Measurements from ENCODE around the gene FRMD3.
A peak's percentile ranks its signal among the peaks of the same experiment; 100 is the strongest.
"Not testable (repeated sequence)": the region's sequence is repeated elsewhere in the genome, so short reads cannot be mapped to it uniquely, and the experiment has no call there.

Gene FRMD3

DNA sequence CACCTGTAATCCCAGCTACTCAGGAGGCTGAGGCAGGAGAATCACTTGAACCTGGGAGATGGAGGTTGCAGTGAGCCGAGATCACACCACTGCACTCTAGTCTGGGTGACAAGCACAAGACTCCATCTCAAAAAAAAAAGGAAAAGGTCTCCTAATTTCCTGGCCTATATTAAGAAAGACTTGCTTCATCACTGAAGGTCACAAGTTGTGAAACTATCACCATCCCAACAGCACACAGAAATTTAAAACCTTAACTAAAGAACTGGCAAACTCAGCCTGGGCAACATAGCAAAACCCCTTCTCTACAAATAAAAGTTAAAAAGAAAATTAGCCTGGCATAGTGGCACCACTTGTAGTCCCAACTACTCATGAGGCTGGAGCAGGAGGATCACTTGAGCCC lies 17.2 kb downstream of the FRMD3 start:
- DNase-seq = no peak

DNA sequence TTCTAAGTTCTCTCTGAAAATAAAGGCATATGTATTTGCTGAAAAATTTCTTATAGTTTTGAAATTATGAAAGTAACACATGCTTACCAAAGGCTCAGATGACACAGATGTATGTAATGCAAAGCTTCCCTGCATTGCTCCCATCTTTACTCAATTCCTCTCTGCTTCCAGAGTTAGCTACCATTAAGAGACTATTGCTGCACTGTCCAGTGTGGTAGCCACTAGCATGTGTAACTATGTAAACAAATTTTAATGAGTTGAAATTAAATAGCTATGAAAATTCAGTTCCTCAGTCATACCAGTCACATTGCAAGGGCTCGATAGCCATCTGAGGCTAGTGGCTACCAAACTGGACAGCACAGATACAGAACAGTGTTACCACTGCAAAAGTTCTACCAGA lies 17.9 kb downstream of the FRMD3 start:
- no peak for DNase-seq

DNA sequence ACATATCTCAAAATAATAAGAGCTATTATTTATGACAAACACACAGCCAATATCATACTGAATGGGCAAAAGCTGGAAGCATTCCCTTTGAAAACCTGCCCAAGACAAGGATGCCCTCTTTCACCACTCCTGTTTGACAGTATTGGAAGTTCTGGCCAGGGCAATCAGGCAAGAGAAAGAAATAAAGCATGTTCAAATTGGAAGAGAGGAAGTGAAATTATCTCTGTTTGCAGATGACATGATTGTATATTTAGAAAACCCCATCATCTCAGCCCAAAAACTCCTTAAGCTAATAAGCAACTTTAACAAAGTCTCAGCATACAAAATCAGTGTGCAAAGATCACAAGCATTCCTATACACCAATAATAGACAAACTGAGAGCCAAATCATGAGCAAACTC lies 20.2 kb downstream of the FRMD3 start:
- DNase-seq = not testable (repeated sequence)

DNA sequence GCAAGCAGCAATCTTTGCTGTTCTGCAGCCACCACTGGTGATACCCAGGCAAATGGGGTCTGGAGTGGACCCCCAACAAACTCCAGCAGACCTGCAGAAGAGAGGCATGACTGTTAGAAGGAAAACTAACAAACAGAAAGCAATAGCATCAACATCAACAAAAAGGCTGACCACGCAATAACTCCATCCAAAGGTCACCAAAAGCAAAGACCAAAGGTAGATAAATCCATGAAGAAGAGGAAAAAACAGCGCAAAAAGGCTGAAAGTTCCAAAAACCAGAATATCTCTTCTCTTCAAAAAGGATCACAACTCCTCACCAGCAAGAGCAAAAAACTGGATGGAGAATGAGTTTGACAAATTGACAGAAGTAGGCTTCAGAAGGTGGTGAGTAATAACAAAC lies 23.4 kb downstream of the FRMD3 start:
- no peak for DNase-seq

DNA sequence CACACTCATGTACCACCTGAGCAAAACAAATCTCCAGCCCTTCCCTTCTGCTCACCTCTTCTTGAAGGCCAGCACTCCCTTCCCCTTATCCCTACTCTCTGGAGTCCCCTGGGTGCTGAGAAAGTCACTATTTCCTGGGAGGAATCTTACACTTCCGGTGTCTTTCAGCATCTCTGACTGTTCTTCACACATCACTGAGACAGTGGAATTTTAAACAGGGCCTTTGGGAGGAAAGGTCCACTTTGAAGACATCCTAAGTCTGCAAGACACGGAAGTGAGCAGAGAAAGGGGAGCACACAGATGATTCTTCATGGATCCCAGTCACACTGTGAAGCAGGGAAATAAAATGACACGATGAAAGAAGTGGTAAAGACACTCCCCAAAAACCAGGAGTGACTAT lies 25.6 kb downstream of the FRMD3 start:
- no peak for DNase-seq

DNA sequence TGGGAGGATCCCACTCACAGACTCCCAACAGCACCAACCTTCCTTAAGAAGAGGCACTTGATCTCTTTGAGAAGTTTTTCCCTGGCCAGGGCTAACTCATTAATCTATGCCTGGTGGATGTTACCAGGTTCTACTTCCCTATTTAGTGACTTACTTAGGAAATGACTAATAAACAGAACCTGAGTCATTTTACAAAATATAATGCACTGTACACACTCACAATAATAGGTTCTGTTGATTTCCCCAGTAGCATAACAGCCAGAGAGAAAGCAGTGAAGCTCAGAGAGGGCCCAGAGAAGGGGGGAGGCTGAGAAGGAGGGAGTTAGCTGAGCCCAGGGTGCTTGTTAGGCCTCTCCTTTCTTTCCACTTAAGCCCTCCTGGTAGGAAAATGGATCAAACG lies 27.1 kb downstream of the FRMD3 start:
- no peak for DNase-seq

- DNase-seq = no peak
Measured at GRCh38 chr9:83509402-83509801, 28.8 kb downstream of the FRMD3 start.

DNA sequence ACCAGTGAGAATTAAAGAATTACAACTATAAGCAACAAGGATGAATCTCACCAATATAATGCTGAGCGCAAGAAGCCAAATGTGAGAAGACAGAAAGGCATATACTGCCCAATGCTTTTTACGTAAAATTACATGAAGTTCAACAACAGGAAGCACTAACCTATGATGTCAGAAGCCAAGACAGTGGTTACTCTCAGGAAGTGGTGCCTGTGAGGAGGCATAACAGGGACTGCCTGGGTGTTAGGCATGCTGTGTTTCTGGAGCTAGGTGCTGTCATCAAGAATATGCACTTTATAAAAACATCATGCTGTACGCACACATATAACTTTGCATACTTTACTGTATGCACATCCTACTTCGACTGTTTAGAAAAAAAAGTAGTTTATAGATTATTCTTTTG lies 30.1 kb downstream of the FRMD3 start:
- DNase-seq = peak in 3 of 6 experiments; percentile 4 to 32 (median 24)

GRCh38 chr9:83505282-83505681 lies 32.9 kb downstream of the FRMD3 start:
- no peak for DNase-seq

DNA sequence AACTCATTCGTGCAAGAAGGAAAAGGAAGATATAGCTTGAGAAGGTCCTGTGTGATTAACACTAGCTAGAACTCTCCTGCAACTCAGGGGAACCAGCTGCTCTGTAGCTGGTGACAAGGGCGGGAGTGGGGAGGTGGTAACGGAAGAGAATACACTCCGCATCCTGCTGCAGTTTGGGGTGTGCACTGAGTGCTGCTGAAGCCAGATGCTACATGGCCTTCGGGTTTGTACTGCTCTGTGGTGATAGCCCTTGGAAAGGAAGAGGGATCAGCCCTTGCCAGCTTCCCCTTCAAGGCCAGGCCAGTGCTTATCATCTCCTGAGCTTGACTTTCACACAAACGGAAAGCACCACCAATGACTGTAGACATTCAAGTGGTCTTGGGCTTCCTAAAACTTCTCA lies 34.3 kb downstream of the FRMD3 start:
- DNase-seq = no peak

DNA sequence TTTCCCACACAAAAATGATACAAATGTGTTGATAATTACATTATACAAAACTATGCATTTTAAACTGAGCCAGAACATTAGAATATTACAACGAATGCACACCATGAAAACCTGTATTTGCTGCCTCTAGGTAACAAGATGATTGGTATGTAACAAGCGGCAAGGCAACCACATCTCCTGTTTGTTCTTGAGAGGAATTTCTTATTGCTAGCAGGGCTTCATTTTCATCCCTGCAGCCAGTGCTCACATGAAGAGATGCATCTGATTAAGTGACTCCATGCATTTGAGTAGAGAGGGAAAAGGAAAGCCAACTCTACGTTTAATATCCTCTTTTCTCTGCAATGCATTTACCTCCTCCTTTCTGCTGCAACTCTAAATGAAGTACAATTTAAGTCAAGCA lies 36.6 kb downstream of the FRMD3 start:
- DNase-seq = no peak

DNA sequence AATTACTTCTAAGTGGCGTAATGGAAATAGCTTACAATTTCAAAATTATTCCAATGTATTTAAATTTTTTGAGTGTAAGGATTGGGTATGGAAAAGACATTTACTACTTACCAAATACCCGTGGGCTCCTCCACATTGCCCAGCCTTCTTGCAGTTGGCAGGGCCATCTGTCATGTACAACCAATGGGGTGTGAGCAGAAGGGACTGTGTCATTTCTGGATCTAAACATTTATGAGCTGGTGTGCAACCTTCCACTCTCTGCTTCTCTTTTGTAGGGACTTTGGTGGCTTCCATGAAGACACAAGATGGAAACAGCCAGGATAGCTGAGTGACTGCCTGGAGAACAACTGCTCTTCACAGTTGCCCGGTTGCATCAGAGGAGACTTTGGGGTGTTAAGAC lies 40.8 kb downstream of the FRMD3 start:
- DNase-seq = no peak

DNA sequence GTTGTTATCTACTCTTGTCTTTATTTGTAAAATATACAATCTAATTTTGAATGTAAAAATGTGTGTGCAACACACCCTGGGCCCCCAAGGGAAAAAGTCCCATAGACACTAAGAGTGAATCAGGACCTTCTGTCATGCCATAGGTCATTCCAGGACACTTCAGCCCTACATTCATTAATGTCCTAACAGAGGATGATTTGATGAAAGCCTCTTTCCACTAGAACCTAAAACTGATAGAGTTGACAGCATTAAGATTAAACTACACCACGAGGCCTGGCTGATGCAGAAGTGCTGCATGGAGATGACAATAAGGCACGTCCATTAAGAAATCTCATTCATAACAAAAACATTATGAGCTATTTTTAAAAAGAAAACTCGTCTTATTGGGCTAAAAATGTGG lies 46.2 kb downstream of the FRMD3 start:
- no peak for DNase-seq

- no peak for DNase-seq
Measured at GRCh38 chr9:83491413-83491812, 46.8 kb downstream of the FRMD3 start.

DNA sequence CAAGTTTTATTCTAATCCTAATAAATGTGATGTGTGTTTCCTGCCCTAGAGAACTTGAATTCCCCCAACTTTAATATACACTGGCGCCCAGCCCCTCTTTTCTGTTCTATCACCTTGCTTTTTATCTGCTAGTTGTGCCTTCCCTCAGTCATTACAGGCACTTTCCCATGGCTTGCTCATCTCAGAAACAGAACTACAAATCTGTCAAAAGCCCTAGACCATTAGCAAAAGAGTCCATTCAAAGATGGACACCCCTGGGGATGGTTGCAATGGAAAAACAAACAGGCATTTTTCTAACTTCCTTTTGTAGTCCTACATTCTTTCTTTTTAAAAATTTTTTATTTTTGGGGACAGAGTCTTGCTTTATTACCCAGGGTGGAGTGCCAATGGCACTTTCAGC lies 48.2 kb downstream of the FRMD3 start:
- no peak for DNase-seq

DNA sequence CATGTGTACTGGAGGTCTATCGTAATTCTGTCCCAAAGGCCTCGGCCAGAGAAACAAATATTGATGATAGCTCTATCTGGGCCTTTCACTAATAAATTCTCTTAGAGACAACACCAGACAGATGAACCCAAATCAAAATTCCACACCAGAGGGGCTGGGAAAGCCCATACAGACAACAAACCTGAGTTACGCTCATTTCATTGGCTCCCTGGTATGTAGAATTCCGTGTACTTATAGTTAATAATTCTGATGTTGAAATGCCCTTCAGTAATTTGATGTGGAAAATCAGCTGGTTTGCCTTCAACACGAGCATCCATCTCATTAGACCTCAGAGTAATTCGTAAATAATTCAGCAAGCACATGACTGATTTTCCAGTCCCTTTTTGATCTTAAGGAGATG lies 53.2 kb downstream of the FRMD3 start:
- no peak for DNase-seq

DNA sequence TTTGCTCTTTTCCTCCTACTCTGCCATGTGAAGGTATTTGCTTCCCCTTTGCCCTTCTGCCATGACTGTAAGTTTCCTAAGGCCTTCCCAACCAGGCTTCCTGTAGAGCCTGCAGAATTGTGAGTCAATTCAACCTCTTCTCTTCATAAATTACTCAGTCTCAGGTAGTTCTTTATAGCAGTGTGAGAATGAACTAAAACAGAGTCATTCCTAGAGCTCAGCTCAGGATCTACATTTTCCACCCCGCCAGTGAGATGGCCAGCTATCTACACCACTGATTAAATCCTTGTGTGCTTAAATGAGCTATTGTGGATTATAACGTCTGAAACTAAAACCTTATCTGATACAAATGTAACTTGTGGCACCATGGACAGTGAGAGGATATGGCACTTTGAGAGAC lies 55.0 kb downstream of the FRMD3 start:
- no peak for DNase-seq

DNA sequence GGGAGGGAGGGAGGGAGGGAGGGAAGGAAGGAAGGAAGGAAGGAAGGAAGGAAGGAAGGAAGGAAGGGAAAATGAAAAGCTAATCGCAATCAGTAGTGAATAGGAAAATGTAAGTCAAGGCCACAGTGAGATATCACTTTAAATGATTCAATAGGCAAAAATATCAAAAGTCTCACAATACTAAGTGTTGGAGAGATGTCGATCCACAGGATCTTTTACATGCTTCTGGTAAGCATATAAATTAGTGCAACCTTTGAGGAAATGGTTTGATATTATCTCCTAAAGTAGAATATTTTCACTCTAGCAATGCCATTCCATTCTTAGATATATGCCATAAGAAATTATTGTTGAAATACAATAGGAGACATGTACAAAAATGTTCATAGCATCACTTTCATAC lies 58.4 kb downstream of the FRMD3 start:
- no peak for DNase-seq

GRCh38 chr9:83477571-83477970 lies 60.6 kb downstream of the FRMD3 start:
- no peak for DNase-seq

DNA sequence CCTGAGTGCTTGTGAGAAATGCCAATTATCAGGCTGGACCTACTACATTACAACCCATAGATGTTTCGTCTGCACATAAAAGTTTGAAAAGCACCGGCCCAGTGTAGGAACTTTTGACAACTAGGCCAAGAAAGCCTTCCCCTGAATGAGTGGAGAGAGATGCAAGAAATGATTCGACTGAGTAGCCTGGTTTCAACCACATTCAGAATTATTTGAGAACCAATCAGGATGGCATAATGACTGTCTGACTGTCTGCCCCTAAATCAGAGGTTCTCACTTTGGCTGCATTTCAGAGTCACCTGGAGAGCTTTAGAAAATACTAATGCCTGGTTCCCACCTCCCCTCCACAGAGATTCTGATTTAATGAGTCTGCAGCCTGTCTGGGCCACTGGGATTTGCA lies 61.1 kb downstream of the FRMD3 start:
- DNase-seq = no peak

DNA sequence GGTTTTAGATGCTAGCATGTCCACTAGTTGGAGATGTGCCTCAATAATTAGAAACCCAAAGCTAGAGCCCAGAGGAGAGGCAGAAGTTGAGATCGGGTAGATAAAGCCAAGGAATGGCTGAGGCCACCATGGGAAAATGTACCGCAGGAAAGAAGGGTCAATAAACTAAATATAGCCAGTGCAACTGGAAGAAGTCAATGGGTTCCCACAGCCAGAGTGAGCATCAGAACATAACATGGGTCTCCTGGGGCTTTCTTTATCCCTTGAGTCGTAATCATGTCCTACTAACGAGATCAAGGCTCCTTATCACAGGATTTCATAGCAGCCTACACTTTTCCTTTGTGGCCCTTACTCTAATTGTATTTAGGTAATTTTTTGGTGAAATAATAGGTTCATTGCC lies 61.7 kb downstream of the FRMD3 start:
- no peak for DNase-seq

DNA sequence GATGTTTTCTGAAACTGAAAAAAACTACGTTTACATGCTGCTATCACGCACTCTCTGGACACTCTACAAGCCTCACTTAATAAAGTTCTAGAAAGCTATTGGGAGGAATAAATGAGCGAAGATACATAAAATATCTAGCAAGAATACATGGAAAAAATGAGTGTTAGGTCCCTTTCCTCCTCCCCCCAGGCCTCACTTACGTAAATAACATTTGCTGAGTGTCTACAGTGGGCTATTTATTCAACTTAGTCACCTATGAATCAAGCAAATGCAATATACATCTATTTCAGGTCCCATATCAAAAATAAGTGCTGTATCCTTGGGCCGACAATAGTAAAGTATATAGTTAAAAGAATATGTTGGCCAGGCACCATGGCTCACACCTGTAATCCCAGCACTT lies 62.5 kb downstream of the FRMD3 start:
- DNase-seq = no peak

DNA sequence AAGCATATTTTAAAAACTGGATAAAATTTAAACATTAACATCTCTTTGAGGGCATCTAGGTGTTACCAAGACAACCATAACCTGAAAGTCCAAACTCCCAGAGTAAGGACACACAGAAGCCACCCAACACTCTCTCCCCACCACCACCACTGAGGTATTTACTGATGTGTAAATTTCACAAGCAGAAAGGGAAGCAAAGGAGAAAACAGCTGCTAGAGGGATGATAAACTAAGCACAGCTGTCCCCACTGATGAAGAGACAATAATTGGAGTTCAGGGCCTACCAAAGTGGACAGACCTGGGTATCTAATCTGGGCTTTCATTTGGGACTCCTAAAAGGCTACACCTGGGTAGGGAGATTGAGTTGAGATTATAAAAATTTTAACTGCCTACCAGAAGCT lies 63.6 kb downstream of the FRMD3 start:
- no peak for DNase-seq

GRCh38 chr9:83473488-83473971 lies 64.7 kb downstream of the FRMD3 start:
- no peak for DNase-seq

GRCh38 chr9:83472764-83473163 lies 65.4 kb downstream of the FRMD3 start:
- no peak for DNase-seq

DNA sequence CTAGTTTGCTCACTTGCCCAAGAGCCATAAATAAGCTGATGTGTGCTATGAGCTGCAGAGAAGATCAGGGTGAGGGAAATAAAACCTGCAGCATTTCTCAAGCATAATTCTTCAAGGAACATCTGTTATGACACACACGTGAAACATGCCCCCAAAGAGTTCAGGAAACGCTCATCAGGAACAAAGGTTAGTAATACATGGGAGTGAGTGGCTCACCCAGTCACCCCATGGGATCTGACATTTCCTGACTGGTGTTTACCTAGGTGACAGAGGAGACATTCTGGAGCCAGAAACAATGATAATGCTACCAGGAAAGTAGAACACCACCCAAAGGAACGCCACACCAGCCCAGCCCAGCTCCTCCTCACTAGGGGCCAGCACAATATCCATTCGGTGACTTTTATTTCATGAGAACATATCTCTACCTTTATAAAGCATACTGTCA lies 66.0 kb downstream of the FRMD3 start:
- DNase-seq = no peak

Data from stimulated activated naive CD4-positive, alpha-beta T cell (primary cell).